Measurements from ENCODE around the gene POPDC2.

The POPDC2 gene

GRCh38 chr3:119660474-119661440, at the start of gene POPDC2:
POPDC2 (minus strand) TSS chr3:119660589; CDS start chr3:119660423, 166 bp downstream.
- H3K4me1 ChIP-seq (ENCODE audit: insufficient read depth, low read length, severe bottlenecking) = no peaks in the 10 kb centered on the region
- no peaks in the 10 kb centered on the region for H3K27me3 ChIP-seq (ENCODE audit: insufficient read depth, low read length)
- H3K4me2 ChIP-seq (ENCODE audit: low read length) = no peak within 1 kb of the TSS
- no peak within 1 kb of the TSS for H3K9ac ChIP-seq (ENCODE audit: low read length)
- H3K79me2 ChIP-seq (ENCODE audit: insufficient read depth, low read length) = no peaks in the 10 kb centered on the region
- H4K20me1 ChIP-seq (ENCODE audit: insufficient read depth, low read length) = no peaks in the 10 kb centered on the region
- TF ChIP-seq CTCF (IDR thresholded peaks at IDR 0.05; ENCODE audit: low read length) (no peak), EZH2 (IDR thresholded peaks at IDR 0.05; ENCODE audit: borderline replicate concordance, low read length) (no peak)
- no peak within 1 kb of the TSS for H2AFZ ChIP-seq (ENCODE audit: low read length)
- no peaks in the 10 kb centered on the region for H3K36me3 ChIP-seq (ENCODE audit: insufficient read depth, low read length)
- no peak within 1 kb of the TSS for H3K4me3 ChIP-seq (ENCODE audit: low read depth, low read length, poor library complexity, severe bottlenecking)
- H3K9me2 ChIP-seq (ENCODE audit: low read depth, low read length) = no peaks in the 10 kb centered on the region
- H3F3A ChIP-seq (ENCODE audit: insufficient read depth, low read length) = no peaks in the 10 kb centered on the region
- H3K9me3 ChIP-seq (ENCODE audit: low read length) = no peaks in the 10 kb centered on the region
- H3K27ac ChIP-seq (ENCODE audit: low read depth, low read length, poor library complexity, severe bottlenecking) = no peak within 1 kb of the TSS

GRCh38 chr3:119703820-119704531, 43.6 kb upstream of the POPDC2 start:
- no peak for TF ChIP-seq EZH2 (IDR thresholded peaks at IDR 0.05; ENCODE audit: borderline replicate concordance, low read length)
- no peak for TF ChIP-seq CTCF (IDR thresholded peaks at IDR 0.05; ENCODE audit: low read length)
- no peaks in the 10 kb centered on the region for H3K79me2 ChIP-seq (ENCODE audit: insufficient read depth, low read length)
- no peaks in the 10 kb centered on the region for H3K9me2 ChIP-seq (ENCODE audit: low read depth, low read length)
- no peak overlapping the region for H3K9ac ChIP-seq (ENCODE audit: low read length)
- no peak overlapping the region for H3K4me2 ChIP-seq (ENCODE audit: low read length)
- no peaks in the 10 kb centered on the region for H3K36me3 ChIP-seq (ENCODE audit: insufficient read depth, low read length)
- H4K20me1 ChIP-seq (ENCODE audit: insufficient read depth, low read length) = no peaks in the 10 kb centered on the region
- no peak overlapping the region for H2AFZ ChIP-seq (ENCODE audit: low read length)
- no peaks in the 10 kb centered on the region for H3F3A ChIP-seq (ENCODE audit: insufficient read depth, low read length)
- no peak overlapping the region for H3K4me3 ChIP-seq (ENCODE audit: low read depth, low read length, poor library complexity, severe bottlenecking)
- no peak overlapping the region for H3K27ac ChIP-seq (ENCODE audit: low read depth, low read length, poor library complexity, severe bottlenecking)
- no peaks in the 10 kb centered on the region for H3K9me3 ChIP-seq (ENCODE audit: low read length)
- no peaks in the 10 kb centered on the region; the same call in 1 of the 2 replicates for H3K27me3 ChIP-seq (ENCODE audit: insufficient read depth, low read length)
- peaks cover 12% of the 10 kb centered on the region for H3K4me1 ChIP-seq (ENCODE audit: insufficient read depth, low read length, severe bottlenecking)

GRCh38 chr3:119702530-119703527, 42.4 kb upstream of the POPDC2 start, which contains the start of gene CFAP91:
CFAP91 (plus strand) TSS chr3:119703022; CDS start chr3:119703099, 77 bp downstream.
- no peaks in the 10 kb centered on the region; the same call in 1 of the 2 replicates for H3K27me3 ChIP-seq (ENCODE audit: insufficient read depth, low read length)
- peak within 1 kb of the TSS; percentile 70; the same call in 1 of the 2 replicates for H2AFZ ChIP-seq (ENCODE audit: low read length)
- H4K20me1 ChIP-seq (ENCODE audit: insufficient read depth, low read length) = no peaks in the 10 kb centered on the region
- peaks cover 12% of the 10 kb centered on the region for H3K4me1 ChIP-seq (ENCODE audit: insufficient read depth, low read length, severe bottlenecking)
- H3K4me3 ChIP-seq (ENCODE audit: low read depth, low read length, poor library complexity, severe bottlenecking) = peak within 1 kb of the TSS; percentile 53
- no peak within 1 kb of the TSS; the same call in 1 of the 2 replicates for H3K9ac ChIP-seq (ENCODE audit: low read length)
- no peaks in the 10 kb centered on the region for H3K36me3 ChIP-seq (ENCODE audit: insufficient read depth, low read length)
- no peaks in the 10 kb centered on the region for H3K9me3 ChIP-seq (ENCODE audit: low read length)
- H3K4me2 ChIP-seq (ENCODE audit: low read length) = peak within 1 kb of the TSS; percentile 61
- H3F3A ChIP-seq (ENCODE audit: insufficient read depth, low read length) = no peaks in the 10 kb centered on the region
- H3K27ac ChIP-seq (ENCODE audit: low read depth, low read length, poor library complexity, severe bottlenecking) = no peak within 1 kb of the TSS
- no peaks in the 10 kb centered on the region for H3K9me2 ChIP-seq (ENCODE audit: low read depth, low read length)
- H3K79me2 ChIP-seq (ENCODE audit: insufficient read depth, low read length) = no peaks in the 10 kb centered on the region
- TF ChIP-seq CTCF (IDR thresholded peaks at IDR 0.05; ENCODE audit: low read length) = no peak
- no peak for TF ChIP-seq EZH2 (IDR thresholded peaks at IDR 0.05; ENCODE audit: borderline replicate concordance, low read length)

Measured in OCI-LY1 (cell line).